Adrenal gland (tissue), 12 donors: Measurements from ENCODE around the gene EHBP1. TPM values are rescaled to one million over a fixed set of nuclear protein-coding genes. Genes with fewer than 3 reads are reported as not detected.

Experiments used
- DNase-seq, 7 donors: peaks; one replicate each; pipeline ENCODE4 v3.0.0-alpha.2; 2019 to 2020
- H3K27ac ChIP-seq, 5 donors: fragments of 200-600 bp; sonication (generic) in 4 of 5; 1 replicate in 3 of 5; 2 replicates in 2 of 5; pipeline versions ENCODE4 v1.5.1 to v1.8.0; 2016 to 2020; ENCODE audit warnings: mild to moderate bottlenecking in 1 of 5
- H3K27me3 ChIP-seq: fragments of 200-600 bp; 2 replicates; pipeline ENCODE4 v1.8.0; 2021
- H3K36me3 ChIP-seq, 2 donors: fragments of 200-600 bp; replicated peaks in 1 of 2; 1 replicate in 1 of 2; 2 replicates in 1 of 2; pipeline versions ENCODE4 v1.5.1 to v1.8.0; 2018 to 2022
- H3K4me1 ChIP-seq, 2 donors: fragments of 200-600 bp; replicated peaks in 1 of 2; 1 replicate in 1 of 2; 2 replicates in 1 of 2; pipeline versions ENCODE4 v1.5.1 to v1.8.0; 2018 to 2021
- H3K4me3 ChIP-seq, 4 donors: fragments of 200-600 bp; sonication (generic) in 3 of 4; one replicate each; pipeline ENCODE4 v1.5.1; 2016 to 2018
- H3K9me3 ChIP-seq, 3 donors: fragments of 200-600 bp; sonication (generic) in 1 of 3; replicated peaks in 1 of 3; 1 replicate in 2 of 3; 2 replicates in 1 of 3; pipeline versions ENCODE4 v1.5.1 to v1.8.0; 2016 to 2021
- POLR2A ChIP-seq, 2 donors: fragments of 450-650 bp; IDR thresholded peaks; one replicate each; pipeline ENCODE4 v1.6.1; 2017; ENCODE audit warnings: antibody characterized with exemption in 2 of 2, mild to moderate bottlenecking in 2 of 2, moderate library complexity in 1 of 2
- WGBS, 4 donors: extraction: QIAGEN DNeasy Blood & Tissue Kit in 2 of 4; methylation state at CpG; one replicate each; pipeline versions ENCODE4 v1.1.5 to v1.1.7; 2013 to 2017; 5-methylcytosine and 5-hydroxymethylcytosine counted together
- intact Hi-C, 2 donors: fragments of 100-400 bp; cut with DNase I; formaldehyde crosslinking; loops; one replicate each; pipeline versions ENCODE4 v1.14.1 to v1.15.0; 2022 to 2023
- polyA plus RNA-seq, 3 donors: library from polyadenylated mRNA; stranded (reverse); fragments of 200-250 nt in 2 of 3; fragments of 350-450 nt in 1 of 3; fragmentation: Illumina TruSeq in 1 of 3; extraction: RNeasy Lipid Tissue Mini Kit (QIAGEN cat#74804) in 1 of 3; gene quantifications; one replicate each; pipeline ENCODE4 v1.2.3, GENCODE V29; 2013 to 2014
- total RNA-seq, 9 donors: library from RNA; depleted of rRNA in 4 of 9; stranded (reverse); fragments of >200 nt in 4 of 9; fragments of 120-200 nt in 1 of 9; fragmentation: NEBNext Ultra II Directional in 1 of 9; extraction: Animal tissue kit (Norgen Biotek cat#: 25700) in 1 of 9; gene quantifications; one replicate each; pipeline versions ENCODE4 v1.1.0 to v1.2.4, GENCODE V29; 2013 to 2023
- TF ChIP-seq, protein P1 (sequence below), 6 experiments: fragments of 450-650 bp in 4 of 6; fragments of 200-600 bp in 2 of 6; sonication (generic) in 1 of 6; IDR thresholded peaks; 1 replicate in 5 of 6; 2 replicates in 1 of 6; pipeline versions ENCODE4 v1.5.1 to v1.8.0; 2016 to 2021; ENCODE audit warnings: antibody characterized with exemption in 6 of 6, mild to moderate bottlenecking in 2 of 6, moderate library complexity in 1 of 6
- donor health status: healthy with polysubstance abuse.
- donor health status: Bipolar disorder and iron deficiency.
- donor health status: DM: yes; HTN: yes; CAD: no.
- donor health status: DM: no; HTN: no; CAD: no.
- donor health status: DM: no; HTN: no; CAD: no.
- donor health status: DM: yes; HTN: yes; CAD: no.

Gene EHBP1
- total and polyA plus RNA-seq, 12 donors, result 13.5 to 83.6 (median 46.3) TPM

DNA sequence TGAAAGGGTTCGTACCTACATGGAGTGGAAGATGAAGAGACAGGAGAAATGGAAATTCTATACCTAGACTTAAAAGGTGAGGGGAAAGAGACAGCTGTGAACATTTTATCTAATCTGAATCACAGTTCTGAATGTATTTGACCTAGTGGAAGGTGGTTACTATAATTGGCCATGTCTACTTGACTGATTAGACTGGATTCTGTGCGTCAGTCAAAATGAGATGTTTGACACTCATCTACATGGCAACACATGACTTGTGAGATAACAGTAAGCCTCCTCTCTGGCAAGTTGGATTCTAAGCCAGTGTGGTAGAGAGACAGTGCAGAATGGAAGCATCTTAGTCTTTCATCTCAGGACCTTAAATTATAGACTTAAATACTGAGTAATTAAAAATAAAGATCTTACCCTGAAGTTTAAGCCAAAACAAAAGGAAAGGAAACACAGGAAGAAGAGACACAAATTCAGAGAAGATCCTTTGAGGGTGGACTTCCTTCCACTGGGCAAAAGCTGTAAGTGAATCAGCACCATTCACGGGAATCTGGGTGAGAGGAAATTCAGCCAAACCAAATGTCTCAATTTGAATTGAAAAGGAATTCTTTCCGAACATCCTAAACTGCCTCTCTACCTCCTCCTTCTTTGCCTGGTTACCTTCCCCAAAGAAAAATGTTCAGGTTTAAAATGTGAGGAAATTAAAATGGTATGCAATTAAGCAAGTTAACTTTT lies 121.6 kb downstream of the EHBP1 start:
- TF ChIP-seq POLR2A (IDR thresholded peaks at IDR 0.05), result no peak
- TF ChIP-seq, protein P1, sequence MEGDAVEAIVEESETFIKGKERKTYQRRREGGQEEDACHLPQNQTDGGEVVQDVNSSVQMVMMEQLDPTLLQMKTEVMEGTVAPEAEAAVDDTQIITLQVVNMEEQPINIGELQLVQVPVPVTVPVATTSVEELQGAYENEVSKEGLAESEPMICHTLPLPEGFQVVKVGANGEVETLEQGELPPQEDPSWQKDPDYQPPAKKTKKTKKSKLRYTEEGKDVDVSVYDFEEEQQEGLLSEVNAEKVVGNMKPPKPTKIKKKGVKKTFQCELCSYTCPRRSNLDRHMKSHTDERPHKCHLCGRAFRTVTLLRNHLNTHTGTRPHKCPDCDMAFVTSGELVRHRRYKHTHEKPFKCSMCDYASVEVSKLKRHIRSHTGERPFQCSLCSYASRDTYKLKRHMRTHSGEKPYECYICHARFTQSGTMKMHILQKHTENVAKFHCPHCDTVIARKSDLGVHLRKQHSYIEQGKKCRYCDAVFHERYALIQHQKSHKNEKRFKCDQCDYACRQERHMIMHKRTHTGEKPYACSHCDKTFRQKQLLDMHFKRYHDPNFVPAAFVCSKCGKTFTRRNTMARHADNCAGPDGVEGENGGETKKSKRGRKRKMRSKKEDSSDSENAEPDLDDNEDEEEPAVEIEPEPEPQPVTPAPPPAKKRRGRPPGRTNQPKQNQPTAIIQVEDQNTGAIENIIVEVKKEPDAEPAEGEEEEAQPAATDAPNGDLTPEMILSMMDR (IDR thresholded peaks at IDR 0.05), result no peak
- H3K27ac ChIP-seq, result no peak overlapping the region
- peaks cover 0 to 23% of the 10 kb centered on the region in 2 donors for H3K4me1 ChIP-seq
- DNase-seq, result no peak
- no peaks in the 10 kb centered on the region for H3K9me3 ChIP-seq
- H3K4me3 ChIP-seq, result no peak overlapping the region
- WGBS, 4 donors, result 88 to 97% (median 93%) methylated on average over 4 of the region's 4 CpGs
- no peaks in the 10 kb centered on the region for H3K36me3 ChIP-seq
- no peaks in the 10 kb centered on the region for H3K27me3 ChIP-seq
- intact Hi-C loops, result no loop called here

DNA sequence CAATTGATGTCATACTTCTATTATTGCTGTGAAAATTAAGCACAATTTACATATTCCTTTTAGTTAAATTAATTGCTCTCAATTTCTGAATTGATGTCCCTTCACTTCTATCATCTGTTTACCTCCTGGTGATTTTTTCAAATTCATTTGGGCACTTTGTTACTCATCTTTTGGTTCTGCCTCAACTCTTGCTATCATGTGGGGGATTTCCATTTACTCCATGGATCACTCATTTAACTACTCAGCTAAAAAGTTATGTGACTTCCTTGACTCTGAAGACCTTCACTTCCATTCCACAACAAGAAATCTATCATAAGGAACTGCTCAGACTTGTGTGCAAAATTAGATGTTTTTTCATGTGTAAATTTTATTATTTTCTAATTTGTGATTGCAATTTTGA lies 126.2 kb downstream of the EHBP1 start:
- Histone ChIP-seq H3K4me1 (no peaks in the 10 kb centered on the region), H3K9me3 (no peaks in the 10 kb centered on the region), H3K27ac (no peak overlapping the region), H3K4me3 (no peak overlapping the region), H3K36me3 (no peaks in the 10 kb centered on the region), H3K27me3 (no peaks in the 10 kb centered on the region)
- DNase-seq, result no peak
- intact Hi-C loops, result no loop called here
- TF ChIP-seq, protein P1 (IDR thresholded peaks at IDR 0.05), result no peak
- TF ChIP-seq POLR2A (IDR thresholded peaks at IDR 0.05), result no peak

DNA sequence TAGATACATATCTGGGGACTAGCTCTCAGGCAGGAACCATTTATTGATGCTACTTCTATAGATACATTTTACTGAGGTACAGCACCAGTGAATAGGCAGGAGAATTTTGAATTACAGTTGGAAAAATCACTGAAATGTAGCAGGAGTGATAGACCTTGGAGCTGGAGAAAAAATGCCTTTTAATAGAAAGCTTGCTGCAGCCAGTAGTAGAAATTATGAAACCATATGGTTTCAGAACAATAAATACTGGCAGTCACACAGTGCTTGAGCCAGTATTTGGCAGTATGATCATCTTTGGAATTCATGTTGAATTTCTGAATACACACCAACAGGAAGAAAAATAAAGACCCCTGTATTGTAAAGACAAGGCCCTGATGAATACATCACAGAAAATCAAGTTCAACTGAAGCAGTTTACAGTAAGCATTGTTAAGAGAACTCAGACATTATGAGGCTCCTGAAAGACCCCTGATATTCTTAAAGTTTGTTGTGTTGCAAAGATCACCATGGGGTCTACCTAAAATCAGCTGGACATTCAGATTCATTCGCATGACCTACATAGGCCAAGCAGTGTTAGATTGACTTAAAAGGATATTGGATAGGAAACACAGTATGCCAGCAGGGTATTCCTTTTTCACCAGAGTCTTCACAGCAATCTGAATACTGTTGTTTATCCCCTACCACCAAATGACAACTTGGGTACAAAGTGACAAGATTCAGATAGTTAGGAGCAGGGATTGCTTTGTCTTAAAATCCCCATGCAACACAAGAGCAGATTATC lies 139.0 kb downstream of the EHBP1 start:
- WGBS, 4 donors, result 92 to 97% (median 94%) methylated on average over 1 of the region's 1 CpG
- Histone ChIP-seq H3K4me1 (no peaks in the 10 kb centered on the region), H3K27me3 (no peaks in the 10 kb centered on the region), H3K36me3 (no peaks in the 10 kb centered on the region), H3K9me3 (no peaks in the 10 kb centered on the region), H3K4me3 (no peak overlapping the region), H3K27ac (no peak overlapping the region)
- no peak for DNase-seq
- TF ChIP-seq POLR2A (IDR thresholded peaks at IDR 0.05), result no peak
- TF ChIP-seq, protein P1 (IDR thresholded peaks at IDR 0.05), result no peak
- intact Hi-C loops, result no loop called here

DNA sequence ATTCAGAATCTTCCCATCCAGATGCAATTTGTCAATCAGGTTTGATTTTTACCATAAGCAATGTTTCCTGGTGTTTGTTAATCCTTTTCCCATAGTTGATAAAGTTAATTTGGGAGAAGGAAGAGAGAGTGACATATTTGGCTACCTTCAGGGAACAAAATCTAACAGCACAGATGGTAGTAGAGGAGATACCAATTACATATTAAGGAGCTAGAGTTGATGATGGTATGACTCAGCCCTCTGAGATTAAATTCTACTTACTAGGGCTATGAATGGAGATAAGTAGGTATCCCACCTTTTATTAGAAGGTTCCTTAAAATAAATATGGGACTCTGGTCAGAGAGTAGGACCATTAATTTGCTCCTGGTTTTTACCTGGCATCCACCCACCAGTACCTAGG lies 139.7 kb downstream of the EHBP1 start:
- no peaks in the 10 kb centered on the region for H3K9me3 ChIP-seq
- DNase-seq, result no peak
- no peak for TF ChIP-seq POLR2A (IDR thresholded peaks at IDR 0.05)
- TF ChIP-seq, protein P1 (IDR thresholded peaks at IDR 0.05), result no peak
- H3K27me3 ChIP-seq, result no peaks in the 10 kb centered on the region
- H3K27ac ChIP-seq, result no peak overlapping the region
- intact Hi-C loops, result no loop called here
- H3K4me1 ChIP-seq, result no peaks in the 10 kb centered on the region
- no peaks in the 10 kb centered on the region for H3K36me3 ChIP-seq
- H3K4me3 ChIP-seq, result no peak overlapping the region
